Lung (tissue), 12 donors: ENCODE data around the gene NLGN3. TPM values are rescaled to one million over a fixed set of nuclear protein-coding genes. Genes with fewer than 3 reads are reported as not detected.

Experiments used
- ATAC-seq: fragments of 200-7000 bp; cut with Tn5 transposase; one replicate; pipeline ENCODE4 v1.9.1; 2020; ENCODE audit warnings: moderate number of reproducible peaks; ENCODE audit not compliant: insufficient read depth, low FRiP score
- DNase-seq, 3 donors: peaks; one replicate each; pipeline ENCODE4 v3.0.0-alpha.2; 2013 to 2017
- H3K27ac ChIP-seq, 2 donors: one replicate each; pipeline ENCODE4 v1.5.1; 2013; ENCODE audit warnings: mild to moderate bottlenecking in 2 of 2, moderate library complexity in 2 of 2, control low read depth in 1 of 2, inconsistent platforms in 1 of 2, low read depth in 1 of 2, low read length in 1 of 2
- H3K27me3 ChIP-seq, 3 donors: one replicate each; pipeline ENCODE4 v1.5.1; 2013; ENCODE audit warnings: low read length in 2 of 3; ENCODE audit not compliant: control insufficient read depth in 3 of 3, insufficient read depth in 3 of 3
- H3K36me3 ChIP-seq, 4 donors: one replicate each; pipeline ENCODE4 v1.5.1; 2013; ENCODE audit warnings: low read length in 4 of 4, mild to moderate bottlenecking in 1 of 4, moderate library complexity in 1 of 4; ENCODE audit not compliant: control insufficient read depth in 4 of 4, insufficient read depth in 4 of 4
- H3K4me1 ChIP-seq, 5 donors: one replicate each; pipeline ENCODE4 v1.5.1; 2013; ENCODE audit warnings: low read length in 5 of 5, mild to moderate bottlenecking in 2 of 5, moderate library complexity in 1 of 5; ENCODE audit not compliant: control insufficient read depth in 5 of 5, insufficient read depth in 5 of 5
- H3K4me3 ChIP-seq: one replicate; pipeline ENCODE4 v1.5.1; 2013; ENCODE audit warnings: mild to moderate bottlenecking, control low read depth, moderate library complexity
- H3K9ac ChIP-seq, 2 donors: one replicate each; pipeline ENCODE4 v1.5.1; 2013; ENCODE audit warnings: low read length in 2 of 2, control low read depth in 1 of 2; ENCODE audit not compliant: insufficient read depth in 1 of 2
- H3K9me3 ChIP-seq, 4 donors: one replicate each; pipeline ENCODE4 v1.5.1; 2013; ENCODE audit warnings: low read length in 3 of 4, mild to moderate bottlenecking in 1 of 4, moderate library complexity in 1 of 4; ENCODE audit not compliant: control insufficient read depth in 4 of 4, insufficient read depth in 3 of 4
- CTCF ChIP-seq: IDR thresholded peaks from 2 replicates; pipeline ENCODE4 v1.5.1; 2012; ENCODE audit warnings: mild to moderate bottlenecking; ENCODE audit errors: control extremely low read depth, extremely low read depth
- WGBS, 2 donors: extraction: QIAGEN DNeasy Blood & Tissue Kit; methylation state at CpG; one replicate each; pipeline ENCODE4 v1.1.7; 2013; 5-methylcytosine and 5-hydroxymethylcytosine counted together
- polyA plus RNA-seq, 2 donors: library from polyadenylated mRNA; stranded (reverse); fragments of 200-250 nt; gene quantifications; one replicate each; pipeline ENCODE4 v1.2.1, GENCODE V29; 2013
- total RNA-seq, 2 donors: library from RNA; depleted of rRNA in 1 of 2; stranded (reverse); fragments of >200 nt in 1 of 2; gene quantifications; one replicate each; pipeline ENCODE4 v1.2.1, GENCODE V29; 2014 to 2021
- donor health status: control.
- donor health status: control.
- donor health status: Bipolar disorder and iron deficiency.
- donor health status: healthy.
- donor health status: DM: yes; HTN: yes; CAD: no.

The NLGN3 gene
- total and polyA plus RNA-seq, 4 donors = 0.20 to 1.5 (median 0.78) TPM

DNA sequence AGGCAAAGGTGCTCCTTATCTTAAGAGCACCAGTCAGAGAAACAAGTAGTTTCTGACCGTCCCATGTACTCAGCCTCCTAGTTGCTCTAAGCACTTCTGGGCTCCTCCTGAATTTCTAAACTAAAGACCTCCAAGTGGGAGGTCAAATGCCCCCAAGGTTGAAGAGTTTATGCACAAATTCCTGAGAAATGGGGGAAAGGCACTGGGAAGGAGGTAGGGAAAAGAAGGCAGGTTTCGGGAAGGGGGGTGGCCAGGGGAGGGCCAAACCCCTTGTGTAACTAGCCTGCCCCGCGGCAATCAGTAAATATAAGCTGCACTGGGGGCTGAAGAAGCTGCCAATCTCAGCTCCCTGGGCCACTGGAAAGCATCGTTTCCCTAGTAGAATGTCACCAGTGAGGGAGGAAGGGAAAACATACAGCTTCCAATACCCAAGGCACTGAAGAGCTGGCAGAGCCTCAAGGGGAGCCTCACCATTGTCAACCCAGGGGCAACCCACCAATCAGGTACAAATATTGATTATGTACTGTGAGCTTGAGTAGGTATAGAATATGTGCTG is 45.6 kb upstream of the NLGN3 start:
- DNase-seq (no peak), ATAC-seq (no peak)
- Histone ChIP-seq H3K36me3 (no peaks in the 10 kb centered on the region), H3K27me3 (no peaks in the 10 kb centered on the region), H3K4me1 (peaks cover 0 to 44% (median 2%) of the 10 kb centered on the region in 5 donors), H3K27ac (no peak overlapping the region), H3K9ac (no peak overlapping the region), H3K4me3 (no peak overlapping the region), H3K9me3 (peaks cover 0 to 2% (median 0%) of the 10 kb centered on the region in 4 donors)
- WGBS, 2 donors = 55 to 85% methylated on average over 5 of the region's 5 CpGs
- no peak for TF ChIP-seq CTCF

GRCh38 chrX:71099736-71100135 is 44.9 kb upstream of the NLGN3 start:
- no peak overlapping the region for H3K4me3 ChIP-seq
- H3K9ac ChIP-seq = no peak overlapping the region
- peaks cover 0 to 2% (median 0%) of the 10 kb centered on the region in 4 donors for H3K9me3 ChIP-seq
- H3K27ac ChIP-seq = no peak overlapping the region
- 64 to 92% methylated on average over 4 of the region's 4 CpGs for WGBS, 2 donors
- H3K36me3 ChIP-seq = no peaks in the 10 kb centered on the region
- TF ChIP-seq CTCF = no peak
- ATAC-seq (no peak), DNase-seq (no peak)
- H3K27me3 ChIP-seq = no peaks in the 10 kb centered on the region
- H3K4me1 ChIP-seq = peaks cover 0 to 51% (median 4%) of the 10 kb centered on the region in 5 donors

DNA sequence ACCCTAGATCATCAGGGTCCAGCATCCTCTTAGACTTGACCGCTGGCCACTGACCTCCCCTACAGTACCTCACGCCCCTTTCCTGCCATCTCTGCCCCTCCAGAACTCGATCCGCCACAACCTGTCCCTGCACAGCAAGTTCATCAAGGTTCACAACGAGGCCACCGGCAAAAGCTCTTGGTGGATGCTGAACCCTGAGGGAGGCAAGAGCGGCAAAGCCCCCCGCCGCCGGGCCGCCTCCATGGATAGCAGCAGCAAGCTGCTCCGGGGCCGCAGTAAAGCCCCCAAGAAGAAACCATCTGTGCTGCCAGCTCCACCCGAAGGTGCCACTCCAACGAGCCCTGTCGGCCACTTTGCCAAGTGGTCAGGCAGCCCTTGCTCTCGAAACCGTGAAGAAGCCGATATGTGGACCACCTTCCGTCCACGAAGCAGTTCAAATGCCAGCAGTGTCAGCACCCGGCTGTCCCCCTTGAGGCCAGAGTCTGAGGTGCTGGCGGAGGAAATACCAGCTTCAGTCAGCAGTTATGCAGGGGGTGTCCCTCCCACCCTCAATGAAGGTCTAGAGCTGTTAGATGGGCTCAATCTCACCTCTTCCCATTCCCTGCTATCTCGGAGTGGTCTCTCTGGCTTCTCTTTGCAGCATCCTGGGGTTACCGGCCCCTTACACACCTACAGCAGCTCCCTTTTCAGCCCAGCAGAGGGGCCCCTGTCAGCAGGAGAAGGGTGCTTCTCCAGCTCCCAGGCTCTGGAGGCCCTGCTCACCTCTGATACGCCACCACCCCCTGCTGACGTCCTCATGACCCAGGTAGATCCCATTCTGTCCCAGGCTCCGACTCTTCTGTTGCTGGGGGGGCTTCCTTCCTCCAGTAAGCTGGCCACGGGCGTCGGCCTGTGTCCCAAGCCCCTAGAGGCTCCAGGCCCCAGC is 43.8 kb upstream of the NLGN3 start:
- Histone ChIP-seq H3K27ac (no peak overlapping the region), H3K4me1 (peaks cover 0 to 52% (median 4%) of the 10 kb centered on the region in 5 donors), H3K9ac (no peak overlapping the region), H3K36me3 (no peaks in the 10 kb centered on the region), H3K9me3 (peaks cover 0 to 2% (median 0%) of the 10 kb centered on the region in 4 donors), H3K27me3 (no peaks in the 10 kb centered on the region), H3K4me3 (no peak overlapping the region)
- DNase-seq (no peak), ATAC-seq (no peak)
- TF ChIP-seq CTCF = no peak
- 67 to 83% methylated on average over 30 to 31 of the region's 31 CpGs for WGBS, 2 donors
